HG02840 (cell line): ENCODE measurements around the gene NPAS2.

Experiments
- ATAC-seq: cut with Tn5 transposase; IDR thresholded peaks from one replicate; pipeline ENCODE4 v1.9.1; 2021; ENCODE audit warnings: mild to moderate bottlenecking, moderate library complexity, moderate number of reproducible peaks; ENCODE audit not compliant: unreplicated experiment, low FRiP score

Gene NPAS2

DNA sequence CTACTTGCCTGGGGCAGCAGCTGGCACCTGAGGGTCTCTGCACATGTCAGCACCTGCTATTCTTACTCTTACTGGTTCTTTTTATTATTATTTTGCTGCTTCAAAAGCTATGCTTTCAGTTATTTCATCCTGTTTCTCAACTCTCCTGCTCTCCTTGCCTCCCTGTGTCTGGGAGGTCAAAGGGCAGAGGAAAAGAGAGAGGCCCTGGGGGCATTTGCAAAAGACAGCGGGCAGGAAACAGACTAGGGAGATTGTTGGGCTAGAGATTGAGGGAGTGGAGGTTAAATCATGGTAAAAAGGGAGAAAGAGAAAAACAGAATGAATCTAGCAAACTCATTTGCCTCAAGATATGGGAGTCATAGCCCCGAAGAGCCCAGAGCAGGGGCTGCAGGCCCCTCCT is 161.1 kb downstream of the NPAS2 start:
- ATAC-seq: no peak

DNA sequence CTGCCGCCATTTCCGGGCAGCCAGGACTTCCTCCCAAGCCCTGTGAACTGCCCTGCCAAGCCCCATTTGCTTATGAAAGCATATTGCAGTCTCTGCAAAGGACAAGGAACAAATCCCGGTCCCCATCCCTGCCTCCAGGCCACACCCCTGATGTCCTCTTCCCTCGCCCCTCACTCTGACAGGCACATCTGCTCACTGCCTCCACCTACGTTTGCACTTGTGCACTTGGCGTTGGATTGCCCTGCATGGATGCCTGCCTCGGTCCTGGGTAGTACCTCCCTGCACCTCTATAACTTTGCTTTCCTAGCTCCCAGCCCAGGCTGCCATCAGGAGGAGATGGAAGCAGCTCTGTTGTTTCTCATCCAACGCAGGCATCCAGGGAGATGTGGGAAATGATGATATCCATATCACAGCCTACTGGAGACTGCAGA is 162.5 kb downstream of the NPAS2 start:
- no peak for ATAC-seq

DNA sequence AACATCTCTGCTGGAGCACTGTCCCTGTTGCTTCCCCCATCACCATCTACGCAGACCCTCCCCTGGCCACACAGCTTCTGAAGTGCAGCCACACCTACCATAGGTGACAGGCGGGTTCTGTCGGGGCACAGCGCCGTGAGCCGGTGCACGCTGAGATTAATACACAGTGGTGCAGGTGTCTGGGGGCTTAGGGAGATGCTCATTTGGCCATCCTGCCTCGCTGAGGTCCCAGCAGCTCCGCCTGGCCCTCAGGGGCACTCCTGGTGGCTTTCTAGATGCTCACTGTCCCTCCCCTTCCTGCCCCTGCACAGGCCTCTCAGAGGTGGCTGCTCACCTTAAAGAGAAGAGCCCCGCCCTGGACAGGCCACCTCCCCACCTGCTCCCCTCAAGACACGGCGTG is 163.3 kb downstream of the NPAS2 start:
- ATAC-seq: no peak

DNA sequence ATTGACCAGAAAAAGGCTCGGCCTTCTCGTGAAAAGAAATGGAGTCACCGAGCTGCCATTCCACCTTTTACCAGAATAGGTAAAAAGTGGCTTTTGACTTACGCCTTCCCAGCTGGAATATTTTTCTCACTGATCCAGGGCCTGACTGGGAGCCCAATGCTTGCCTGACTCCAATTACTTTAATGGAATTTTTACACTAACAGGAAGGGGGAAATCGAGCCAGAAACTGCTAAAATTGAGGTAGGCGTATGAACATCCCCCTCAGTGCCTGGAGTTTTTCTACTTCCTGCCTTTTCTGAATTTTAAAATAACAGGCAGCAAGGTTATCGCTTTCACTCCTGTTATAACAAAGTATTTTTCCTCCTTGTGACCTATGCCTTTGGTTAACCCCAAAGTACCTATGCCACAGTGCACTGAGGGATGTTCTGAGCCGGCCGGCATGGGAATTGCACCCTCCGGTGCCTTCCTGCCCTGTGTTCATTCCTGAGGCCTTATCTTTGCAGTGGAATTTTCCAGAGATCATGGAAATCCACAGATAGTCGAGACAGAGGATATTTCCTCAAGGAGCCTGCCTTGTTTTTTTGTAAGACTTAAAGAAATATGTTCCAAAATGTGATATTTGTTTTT is 163.9 kb downstream of the NPAS2 start:
- no peak for ATAC-seq

DNA sequence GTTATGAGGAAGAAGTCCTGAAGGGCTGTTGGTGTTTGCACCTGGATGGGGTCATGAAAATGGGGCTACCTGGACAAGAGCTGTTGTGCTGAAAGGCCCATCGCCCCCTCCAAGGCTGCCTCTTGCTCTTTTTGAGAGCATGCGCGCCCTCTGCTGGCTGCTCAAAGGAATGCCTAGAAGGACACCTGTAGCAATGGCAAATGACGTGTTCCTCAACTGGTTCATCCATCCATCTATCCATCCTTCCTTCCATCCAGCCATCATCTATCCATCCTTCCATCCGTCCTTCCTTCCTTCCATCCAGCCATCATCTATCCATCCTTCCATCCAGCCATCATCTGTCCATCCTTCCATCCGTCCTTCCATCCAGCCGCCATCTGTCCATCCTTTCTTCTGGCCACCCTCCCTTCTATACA is 165.0 kb downstream of the NPAS2 start:
- no peak for ATAC-seq

DNA sequence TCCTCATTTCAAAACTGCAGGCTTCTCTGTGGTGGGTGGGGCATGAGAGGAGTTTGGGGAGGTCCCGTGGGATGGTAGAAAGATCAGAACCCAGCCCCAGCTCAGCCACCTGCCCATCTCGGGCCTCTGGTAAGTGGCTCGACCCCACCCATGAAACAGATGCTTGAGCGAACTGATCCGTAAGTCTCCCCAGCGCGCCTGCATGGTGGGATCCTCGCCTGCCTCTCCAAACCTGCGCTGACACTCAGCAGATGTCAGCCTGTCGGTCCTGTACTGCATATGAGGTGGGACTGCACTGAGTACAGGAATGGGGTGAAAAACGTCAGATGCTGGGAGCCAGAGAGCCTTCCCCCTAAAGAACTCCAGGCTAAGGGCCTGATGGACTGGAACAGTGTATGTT is 166.2 kb downstream of the NPAS2 start:
- no peak for ATAC-seq

DNA sequence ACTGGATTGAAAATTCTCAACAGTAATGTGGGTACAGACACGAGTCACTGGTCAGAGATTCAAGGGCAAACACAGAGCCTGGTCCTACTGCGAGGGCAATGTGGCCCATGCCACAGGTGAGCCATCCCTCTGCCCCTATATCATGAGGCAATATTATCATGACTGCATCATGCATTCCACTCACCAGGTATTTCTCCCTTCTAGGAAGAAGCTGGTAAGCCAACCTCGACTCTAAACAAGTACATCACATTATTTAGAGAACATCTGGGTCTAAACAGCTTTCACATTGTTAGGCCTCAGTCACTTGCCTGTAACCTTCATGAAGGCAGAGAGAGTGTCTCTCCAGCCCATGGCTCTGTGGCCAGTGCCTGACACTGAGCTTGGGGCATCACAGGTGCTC is 167.6 kb downstream of the NPAS2 start:
- ATAC-seq: no peak

DNA sequence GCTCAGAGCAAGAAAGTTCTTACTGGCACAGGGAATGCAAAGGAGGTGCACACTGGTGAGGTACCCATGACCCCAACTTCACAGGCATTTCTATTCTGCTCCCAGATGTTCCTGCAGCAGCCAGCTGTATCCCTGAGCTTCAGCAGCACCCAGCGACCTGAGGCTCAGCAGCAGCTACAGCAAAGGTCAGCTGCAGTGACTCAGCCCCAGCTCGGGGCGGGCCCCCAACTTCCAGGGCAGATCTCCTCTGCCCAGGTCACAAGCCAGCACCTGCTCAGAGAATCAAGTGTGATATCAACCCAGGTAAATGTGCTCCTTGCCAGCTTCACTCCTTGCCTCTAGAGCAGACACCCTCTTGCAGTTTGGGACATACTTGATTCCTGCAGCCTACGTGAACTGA is 168.0 kb downstream of the NPAS2 start:
- no peak for ATAC-seq

DNA sequence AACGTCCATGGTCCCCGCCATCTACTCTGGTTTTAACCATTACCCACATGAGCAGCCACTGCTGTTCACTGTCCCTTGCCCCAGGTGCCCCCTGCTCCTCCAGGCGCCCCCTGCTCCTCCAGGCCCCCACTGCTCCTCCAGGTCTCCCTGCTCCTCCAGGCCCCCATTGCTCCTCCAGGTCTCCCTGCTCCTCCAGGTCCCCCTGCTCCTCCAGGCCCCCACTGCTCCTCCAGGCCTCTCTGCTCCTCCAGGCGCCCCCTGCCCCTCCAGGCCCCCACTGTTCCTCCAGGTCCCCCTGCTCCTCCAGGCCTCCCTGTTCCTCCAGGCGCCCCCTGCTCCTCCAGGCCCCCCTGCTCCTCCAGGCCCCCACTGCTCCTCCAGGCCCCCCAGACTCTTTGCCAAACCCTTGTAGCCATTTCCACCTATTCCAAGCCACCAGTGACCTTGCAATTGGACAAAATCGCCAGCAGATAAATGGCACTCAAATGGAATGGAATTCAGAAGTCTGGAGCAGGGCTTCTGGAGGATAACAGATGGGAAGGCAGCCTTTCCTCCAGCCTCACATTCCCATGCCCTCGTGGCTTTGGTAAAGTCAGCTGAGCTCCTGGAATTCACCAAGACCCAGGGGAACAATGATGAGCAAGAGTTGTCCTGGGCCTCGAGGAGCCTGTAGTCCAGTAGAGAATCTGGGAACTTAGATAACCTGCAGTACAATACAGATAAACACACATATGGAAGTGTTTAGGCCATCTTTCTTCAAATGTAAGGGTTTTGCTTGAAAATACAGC is 168.9 kb downstream of the NPAS2 start:
- no peak for ATAC-seq

DNA sequence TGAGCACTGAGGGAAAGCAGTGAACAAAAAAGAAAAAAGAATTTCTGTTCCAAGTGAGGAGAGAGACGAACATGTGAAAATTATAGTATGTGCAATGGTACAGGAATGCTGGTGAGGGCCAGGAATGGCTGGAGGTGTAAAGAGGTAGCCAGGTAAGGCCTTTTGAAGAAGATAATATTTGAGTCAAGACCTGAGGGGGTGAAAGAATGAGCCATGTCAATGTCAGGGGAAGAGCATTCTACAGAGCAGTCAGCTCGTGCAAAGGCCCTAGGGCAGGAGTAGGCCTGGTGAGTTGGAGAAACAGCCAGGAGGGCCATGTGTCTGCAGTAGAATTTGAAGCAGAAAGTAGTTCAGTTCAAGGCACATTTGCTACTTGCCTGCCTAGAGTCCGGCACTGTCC is 169.7 kb downstream of the NPAS2 start:
- ATAC-seq: no peak

DNA sequence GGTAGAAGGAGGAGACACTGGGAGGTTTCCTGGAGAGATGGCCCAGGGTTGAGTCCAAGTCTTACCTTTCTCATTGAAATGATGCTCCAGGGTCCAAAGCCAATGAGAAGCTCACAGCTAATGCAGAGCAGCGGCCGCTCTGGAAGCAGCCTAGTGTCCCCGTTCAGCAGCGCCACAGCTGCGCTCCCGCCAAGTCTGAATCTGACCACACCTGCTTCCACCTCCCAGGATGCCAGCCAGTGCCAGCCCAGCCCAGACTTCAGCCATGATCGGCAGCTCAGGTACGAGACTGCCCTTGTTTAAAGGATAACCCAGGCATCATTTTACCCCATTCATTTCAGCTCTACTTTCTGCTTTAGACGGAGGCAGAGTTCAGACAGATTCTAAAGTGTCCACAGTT is 170.2 kb downstream of the NPAS2 start:
- no peak for ATAC-seq

DNA sequence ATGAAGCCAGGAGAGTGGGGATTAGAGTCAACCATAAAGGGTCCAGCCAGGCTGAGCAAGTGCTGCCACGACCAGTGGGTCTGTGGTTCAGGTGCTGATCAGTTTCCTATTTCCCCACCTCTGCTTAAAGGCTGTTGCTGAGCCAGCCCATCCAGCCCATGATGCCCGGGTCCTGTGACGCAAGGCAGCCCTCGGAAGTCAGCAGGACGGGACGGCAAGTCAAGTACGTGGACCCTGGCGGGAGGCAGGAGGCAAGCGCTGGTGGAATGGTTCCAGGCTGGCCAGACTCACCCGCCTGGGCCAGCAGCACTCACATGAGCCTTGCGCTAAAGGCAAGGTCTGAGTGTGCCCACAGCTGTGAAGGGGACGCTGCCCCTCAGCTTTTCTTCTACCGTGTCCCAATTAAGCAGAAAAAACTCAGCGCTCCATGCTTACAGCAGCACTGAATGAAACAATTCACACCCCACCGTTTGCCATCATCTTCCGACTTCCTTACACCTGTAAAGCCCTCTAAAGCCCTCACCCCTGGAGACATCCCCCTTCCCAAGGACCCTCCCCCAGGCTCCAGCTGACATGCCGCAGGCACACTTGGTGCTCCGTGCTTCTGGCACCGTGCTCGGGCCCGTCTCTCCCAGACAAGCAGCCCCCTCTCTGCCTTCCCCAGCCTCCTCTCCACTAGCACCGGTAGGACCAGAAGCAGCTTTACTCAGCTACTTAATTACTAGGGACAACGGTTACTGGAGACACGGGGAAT is 170.9 kb downstream of the NPAS2 start:
- ATAC-seq: no peak

DNA sequence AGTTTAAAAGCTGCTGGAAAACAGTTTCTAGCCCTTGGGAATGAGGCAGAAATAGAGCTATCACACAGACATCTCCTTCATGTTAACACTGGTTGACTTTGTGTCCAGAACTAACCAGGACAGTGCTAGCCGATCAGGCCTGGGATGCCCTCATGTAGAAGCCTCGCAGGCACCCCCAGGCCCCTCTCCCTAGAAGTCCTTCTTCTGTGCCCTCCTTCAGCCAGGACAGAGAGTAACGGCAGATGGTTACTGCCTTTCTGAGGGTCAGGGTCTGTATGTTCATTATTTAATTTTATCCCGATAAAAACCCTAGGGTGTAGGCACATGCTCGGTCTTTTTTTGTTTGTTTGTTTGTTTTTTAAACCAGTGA is 171.4 kb downstream of the NPAS2 start:
- no peak for ATAC-seq

DNA sequence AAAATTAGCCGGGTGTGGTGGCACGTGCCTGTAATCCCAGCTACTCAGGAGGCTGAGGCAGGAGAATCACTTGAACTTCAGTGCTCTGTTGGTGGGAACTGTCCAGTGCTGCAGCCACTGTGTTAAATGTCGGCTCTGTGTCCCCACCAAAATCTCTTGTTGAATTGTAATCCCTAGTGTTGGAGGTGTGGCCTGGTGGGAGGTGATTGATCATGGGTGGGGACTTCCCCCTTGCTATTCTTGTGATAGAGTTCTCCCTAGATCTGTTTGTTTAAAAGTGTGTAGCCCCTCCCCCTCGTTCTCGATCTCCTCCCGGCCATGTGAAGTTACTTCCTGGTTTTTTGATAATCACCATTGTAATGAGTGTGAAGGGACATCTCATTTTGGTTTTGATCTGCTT is 172.3 kb downstream of the NPAS2 start:
- no peak for ATAC-seq

DNA sequence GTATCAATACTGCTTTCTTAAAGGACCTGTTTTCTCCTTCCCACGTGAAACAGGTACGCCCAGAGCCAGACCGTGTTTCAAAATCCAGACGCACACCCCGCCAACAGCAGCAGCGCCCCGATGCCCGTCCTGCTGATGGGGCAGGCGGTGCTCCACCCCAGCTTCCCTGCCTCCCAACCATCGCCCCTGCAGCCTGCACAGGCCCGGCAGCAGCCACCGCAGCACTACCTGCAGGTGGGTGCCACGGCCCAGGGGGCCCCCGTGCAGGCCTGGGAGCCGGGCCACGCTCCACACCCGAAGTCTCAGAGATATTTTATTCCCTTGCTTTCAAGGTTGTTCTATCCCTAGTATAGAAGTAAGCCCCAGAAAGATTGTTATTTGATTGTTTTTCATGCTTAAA is 173.4 kb downstream of the NPAS2 start:
- ATAC-seq: no peak

DNA sequence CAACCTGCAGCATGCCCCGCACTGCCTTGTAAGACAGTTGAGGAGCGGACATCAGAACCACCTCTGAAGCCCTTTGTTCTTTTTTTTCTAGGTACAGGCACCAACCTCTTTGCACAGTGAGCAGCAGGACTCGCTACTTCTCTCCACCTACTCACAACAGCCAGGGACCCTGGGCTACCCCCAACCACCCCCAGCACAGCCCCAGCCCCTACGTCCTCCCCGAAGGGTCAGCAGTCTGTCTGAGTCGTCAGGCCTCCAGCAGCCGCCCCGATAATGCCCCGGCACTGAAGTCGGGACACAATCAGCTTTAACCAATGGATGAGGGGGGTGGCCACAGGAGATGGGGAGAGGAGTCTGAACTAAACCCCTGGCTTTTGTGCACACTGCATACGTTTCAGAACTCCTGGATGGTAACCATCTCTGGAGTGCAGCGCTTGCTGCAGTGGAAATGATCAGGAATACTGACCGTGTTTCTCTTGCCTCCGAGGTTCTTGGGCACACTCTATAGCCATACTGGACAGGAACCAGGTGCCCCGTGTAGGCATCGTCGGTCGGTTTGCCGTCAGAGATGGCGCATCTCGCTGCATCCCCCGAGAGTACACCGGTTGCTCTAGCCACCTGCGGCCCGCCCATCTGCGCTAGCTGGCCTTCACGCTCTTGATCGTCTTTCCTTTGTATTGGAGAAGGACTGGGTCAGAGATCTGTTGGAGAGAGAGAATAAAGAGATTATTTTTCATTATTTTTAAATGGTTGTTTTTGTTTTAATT is 175.6 kb downstream of the NPAS2 start:
- no peak for ATAC-seq

DNA sequence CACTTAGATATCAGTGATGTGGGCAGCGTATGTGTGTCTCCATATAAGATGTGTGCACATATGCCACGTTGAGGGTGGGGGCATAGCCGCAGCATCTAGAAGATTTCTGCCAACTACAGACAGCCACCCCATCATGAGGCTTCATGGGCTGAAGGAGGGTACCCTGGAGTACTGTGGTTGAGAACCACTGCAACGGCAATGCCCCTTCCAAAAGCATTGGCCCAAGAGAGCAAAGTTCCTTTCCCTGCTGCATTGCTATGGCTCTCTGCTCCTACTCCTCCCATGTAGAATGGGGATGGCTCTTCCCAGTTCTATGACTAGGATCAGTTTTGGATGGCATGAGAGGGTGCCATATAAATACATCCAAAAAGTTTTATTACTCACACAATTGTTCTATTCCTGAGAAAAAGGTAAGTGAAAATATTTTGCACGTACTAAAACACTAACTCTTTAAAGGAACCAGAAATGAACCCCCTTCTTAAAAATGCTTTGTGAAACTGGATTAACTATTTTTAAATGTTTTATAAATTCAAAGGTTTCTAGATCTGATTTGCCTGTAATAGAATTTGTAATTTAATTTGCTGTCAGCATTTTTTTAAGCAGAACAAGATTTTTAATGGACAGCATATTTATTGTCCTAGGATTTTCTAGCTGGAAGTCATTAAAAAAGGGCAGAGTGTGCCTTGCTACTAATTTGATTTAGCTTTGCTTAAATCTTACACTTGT is 177.7 kb downstream of the NPAS2 start:
- ATAC-seq: no peak

DNA sequence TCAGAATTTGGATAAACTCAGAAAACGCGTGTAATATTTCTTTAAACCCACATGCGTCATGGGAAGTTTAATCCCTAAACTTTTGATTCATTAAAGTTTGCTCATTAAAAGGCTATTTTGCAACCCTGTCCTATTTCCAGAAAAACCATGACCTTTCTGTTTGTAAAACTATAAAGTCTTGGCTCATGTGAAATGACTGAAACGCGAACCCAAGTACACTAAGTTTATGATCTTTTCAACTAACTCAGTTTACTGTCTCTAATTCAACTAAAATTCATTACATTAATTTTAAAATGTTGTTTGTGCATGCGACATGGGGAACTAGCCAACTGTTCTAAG is 178.3 kb downstream of the NPAS2 start:
- no peak for ATAC-seq

DNA sequence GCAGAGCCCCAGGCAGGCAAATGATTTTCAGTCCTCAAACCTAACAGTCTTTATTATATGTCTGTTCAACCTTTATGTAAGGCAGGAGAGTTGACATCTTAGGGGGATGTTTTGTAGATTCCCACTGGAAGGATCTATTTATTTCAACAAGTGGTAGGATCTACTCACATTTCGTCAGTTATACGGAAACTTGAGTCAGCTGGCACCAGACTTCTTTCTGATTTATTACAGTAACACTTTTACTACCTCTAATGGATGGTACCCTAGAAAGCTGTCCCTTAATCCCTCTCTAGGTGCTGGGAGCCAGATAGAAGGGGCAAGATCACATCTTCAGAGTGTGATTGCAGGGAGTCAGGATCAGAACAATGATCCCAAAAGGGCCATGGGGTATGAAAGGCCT is 180.1 kb downstream of the NPAS2 start:
- no peak for ATAC-seq
